ENCODE measurements around the gene NINJ2.
A peak's percentile ranks its signal among the peaks of the same experiment; 100 is the strongest.

NINJ2 gene

DNA sequence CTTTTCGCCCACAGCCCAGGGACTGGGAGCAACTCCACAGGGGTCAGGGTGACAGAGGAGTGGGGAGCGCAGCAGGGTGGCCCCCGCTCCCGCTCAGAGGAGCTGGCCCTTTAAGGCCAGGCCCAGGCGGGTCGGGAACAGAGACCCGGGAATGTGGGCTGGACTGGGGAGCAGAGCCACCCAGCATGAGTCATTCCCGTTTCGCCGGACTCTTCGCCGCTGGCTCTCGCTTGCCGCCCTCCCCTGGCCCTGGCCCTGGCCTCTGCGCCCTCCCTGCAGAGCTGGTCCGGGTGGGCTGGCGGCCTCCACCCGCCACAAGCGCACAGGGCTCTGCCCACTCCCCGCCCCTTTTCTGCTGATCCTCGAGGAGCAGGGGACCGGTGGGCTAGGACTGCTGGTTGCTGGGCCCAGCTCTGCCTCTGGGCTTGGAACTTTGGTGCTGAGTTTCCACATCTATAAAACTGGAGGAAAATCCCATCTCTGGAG is 92.8 kb downstream of the NINJ2 start:
- no peak for DNase-seq (ENCODE audit: low read depth in 2 of 2)

DNA sequence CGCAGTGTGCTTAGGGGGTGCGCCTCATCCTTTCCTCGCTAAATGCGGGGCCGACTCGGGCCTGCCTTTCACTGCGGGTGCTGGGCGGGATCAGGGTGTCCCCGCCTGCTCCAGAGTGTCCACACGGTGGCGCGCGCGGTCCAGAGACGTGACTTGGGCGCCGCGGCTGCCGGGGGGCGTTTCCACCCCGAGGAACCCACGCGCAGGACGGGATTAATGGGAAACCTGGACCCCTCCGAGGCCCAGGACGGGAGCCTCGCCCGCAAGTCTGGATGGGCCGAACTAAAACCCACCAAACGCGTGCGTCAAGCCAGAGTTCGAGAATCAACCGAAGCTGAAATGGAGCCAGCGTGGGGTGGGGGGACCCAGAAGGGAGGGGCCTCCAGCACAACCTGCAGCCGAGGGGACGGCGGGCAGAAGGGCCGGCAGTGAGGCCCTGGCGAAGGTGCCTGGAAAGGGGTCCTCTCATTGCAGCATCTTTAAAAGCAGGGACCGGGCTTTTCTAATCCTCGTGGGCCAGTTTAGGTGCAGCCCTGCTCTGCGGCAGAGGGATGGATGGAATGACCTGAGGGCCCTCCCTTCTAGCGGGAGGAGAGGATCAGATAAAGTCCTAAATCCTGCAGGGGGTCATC is 93.3 kb downstream of the NINJ2 start:
- peak; percentile 66 to 78 for DNase-seq (ENCODE audit: low read depth in 2 of 2)

DNA sequence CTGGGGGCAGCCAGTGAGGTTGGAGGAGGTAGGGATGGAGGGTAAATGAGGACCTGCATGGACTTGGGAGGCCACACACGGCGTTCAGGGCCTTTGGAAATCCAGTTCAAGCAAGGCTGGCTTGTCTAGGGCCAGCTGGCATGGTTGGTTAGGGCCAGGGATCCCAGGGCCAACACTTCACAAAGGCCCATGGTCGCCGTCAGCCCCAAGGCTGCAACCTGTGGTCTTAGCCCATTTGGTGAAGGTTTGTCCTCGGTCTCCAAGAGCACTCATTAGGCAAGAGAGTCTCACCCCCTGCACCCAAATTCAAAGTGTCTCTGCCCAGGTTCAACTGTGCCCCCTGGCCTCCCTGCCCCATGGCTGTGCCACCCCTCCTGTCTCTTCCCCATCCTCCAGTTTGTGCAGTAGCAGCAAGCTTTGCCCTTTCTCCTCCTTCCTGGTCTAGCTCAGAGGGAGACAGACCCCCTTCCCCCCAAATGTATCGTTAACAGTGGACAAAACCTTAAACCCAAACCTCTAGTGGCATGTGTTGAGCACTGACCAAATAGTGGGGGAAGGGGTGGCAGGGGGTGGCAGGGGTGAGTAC is 94.1 kb downstream of the NINJ2 start:
- DNase-seq (ENCODE audit: low read depth in 2 of 2), result no peak

DNA sequence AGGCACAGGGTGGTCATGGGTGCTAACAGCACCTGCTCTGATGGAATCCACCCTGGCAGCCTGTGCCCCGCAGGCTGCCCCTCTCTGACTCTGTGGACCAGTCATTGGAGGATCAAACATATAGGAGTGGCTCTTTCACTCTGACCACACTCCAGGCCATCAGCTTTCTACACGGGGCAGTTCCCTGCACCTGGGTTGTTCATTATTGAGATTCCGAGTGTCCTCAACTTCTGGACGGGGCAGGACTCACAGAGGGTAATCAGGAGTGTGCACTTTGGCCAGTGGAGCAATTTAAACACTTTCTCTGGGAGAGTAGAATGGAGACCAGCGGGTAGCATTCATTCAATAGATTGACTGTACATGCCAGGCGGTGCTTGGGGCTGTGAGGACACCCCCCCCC is 94.8 kb downstream of the NINJ2 start:
- no peak for DNase-seq (ENCODE audit: low read depth in 2 of 2)

DNA sequence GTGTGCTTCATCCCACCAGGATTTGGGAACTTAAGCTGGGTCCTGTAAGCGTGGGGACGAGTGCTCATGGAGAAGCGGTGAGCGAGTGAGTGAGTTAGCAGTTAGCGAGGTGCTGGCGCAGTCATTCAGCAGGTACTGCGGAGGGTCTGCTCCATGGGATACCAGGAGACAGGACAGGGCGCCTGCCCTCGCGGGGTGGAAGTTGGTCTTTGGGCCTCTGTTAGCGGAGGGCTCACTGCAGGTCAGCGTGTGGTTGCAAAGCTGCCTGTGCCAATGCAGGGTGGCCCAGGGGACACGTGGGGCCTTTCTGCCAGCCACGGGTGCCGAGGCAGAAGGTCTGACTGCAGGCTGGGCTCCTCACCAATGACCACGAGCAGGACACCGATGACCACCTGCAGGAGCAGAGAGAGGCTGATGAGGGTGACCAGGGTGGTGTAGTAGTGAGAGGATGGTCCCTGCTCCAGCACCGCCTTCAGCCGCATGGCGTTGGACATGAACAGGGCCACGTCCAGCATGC is 97.6 kb downstream of the NINJ2 start:
- no peak for DNase-seq (ENCODE audit: low read depth in 2 of 2)

DNA sequence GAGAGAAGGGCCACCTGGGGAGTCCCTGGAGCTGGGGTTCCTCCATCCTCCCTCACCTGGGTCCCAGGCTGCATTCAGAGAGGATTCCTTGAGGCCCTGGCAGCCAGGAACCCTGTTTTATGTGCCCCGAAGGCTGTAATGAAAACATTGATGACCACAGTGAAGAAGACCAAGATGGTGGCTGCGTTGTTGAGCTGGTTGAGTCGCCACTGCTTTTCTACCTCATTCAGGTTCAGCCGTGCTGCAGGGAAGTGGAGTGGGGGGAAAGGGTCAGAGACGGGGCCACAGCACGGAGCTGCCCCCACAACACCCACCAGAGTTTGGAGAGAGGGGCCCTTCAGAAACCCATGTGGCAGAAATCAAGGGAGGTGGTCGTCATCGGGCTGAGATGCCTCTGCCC is 98.1 kb downstream of the NINJ2 start:
- no peak for DNase-seq (ENCODE audit: low read depth in 2 of 2)

DNA sequence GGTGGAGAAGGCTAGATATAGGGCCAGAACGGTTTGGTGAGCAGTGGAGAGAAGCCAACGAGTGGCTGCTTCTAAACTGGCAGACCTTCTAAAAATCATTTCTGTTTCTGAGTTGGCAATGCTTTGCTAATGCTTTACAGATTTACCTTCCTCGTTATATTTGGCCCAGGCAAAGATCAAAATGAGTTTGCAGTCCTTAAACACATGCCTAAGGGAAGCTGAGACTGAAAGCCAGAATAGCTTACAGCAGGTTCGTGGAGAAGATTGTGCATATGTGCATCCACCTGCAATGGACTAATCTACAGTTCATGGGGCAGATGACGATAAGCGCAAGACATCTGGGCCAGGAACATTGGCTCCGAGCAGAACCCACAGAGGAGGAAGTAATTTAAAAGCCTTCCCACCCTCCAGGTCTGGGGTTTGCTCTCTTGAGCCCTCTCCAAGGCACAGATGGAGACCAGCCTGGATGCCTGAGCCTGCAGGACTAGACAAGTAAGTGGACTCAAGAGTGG is 99.4 kb downstream of the NINJ2 start:
- DNase-seq (ENCODE audit: low read depth in 2 of 2), result no peak

DNA sequence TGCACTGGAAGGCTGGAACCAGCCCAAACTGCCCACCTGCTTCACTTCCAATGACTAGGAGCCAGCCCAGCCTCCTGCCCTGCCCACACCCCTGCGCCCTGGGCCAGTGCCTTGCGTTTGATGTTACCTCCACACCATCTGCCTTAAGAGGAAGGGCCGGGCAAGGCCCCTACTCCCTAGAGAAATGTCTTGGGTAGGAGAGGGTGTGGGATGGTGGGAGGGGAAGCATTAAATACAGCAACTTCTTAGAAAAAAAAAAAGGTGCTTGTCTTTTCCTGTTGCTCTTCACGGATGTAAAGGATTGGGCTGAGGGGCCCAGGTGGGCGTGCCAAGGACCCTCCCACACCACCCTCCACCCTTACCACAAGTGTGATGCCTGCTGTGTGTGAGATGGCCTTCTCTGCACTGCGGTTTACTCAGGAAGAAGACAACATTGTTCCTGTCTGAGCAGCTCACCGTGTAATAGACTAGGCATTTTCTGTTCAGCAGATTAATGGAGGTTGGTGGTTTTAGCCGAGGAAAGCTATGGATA is 99.9 kb downstream of the NINJ2 start:
- DNase-seq (ENCODE audit: low read depth in 2 of 2), result peak; percentile 42 to 59

DNA sequence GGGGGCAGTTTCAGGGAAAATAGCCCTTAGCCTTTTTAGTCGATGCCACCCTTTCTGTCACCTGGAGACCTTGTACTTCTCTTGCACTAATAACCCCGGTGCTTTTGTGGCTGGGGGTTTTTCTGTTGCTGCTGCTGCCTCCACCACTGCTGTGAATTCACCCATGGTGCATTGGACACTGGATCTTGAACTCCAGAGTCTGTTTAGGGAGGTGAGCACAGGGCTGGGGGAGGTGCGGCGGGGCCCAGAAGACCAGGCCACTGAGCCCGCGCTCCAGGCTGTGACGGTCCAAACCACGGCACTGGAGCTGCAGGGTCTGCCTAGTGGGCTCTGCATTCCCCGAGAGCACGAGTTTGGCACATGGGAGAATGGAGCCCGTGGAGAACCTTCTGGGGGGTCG is 100.6 kb downstream of the NINJ2 start:
- no peak for DNase-seq (ENCODE audit: low read depth in 2 of 2)

DNA sequence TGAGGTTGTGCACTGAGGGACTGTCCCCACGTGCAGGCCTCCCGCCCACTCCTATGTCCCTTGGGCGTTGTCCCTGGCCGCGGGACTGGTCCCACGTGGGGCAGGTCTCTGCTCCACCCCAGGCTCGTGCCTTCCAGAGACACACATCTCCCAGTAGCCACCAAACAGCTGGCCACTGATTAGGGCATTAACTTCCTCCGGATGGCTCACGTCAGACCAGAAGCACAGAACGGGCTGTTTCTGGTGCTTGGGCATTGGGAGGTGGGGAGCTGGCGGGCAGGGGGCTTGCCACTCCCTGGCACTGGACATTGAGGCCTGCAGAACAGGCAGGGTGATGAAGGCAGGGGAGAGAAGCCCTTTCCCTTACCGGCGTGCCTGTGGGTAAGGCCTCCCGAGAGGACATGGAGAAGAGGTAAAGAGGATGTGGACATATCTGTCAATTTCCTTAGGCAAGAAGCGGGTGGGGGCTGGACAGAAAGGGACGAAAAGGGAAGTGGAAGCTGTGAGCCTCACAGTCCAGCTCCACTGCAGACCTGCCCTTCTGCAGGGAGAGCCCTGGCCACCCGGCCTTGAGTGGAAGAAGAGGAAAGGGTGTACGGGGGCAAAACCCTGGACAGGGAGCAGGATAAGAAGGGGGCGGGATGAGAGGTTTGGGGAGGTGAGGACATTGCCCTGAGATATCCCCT is 101.2 kb downstream of the NINJ2 start:
- no peak for DNase-seq (ENCODE audit: low read depth in 2 of 2)

DNA sequence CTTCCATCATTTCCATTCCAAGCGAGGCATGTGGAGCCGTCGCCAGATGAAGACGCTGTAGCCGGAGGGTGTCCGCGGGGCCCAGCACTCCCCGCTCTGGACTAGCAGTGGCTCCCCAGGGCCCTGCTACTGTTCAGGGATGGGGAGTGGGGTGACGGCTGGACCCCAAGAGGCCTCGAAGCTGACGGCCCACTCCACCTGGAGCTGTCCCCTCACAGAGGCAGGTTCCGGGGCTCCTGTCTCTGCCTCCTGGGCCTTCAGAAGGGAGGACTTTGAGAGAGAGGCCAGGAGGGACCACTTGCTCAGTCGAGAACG is 101.9 kb downstream of the NINJ2 start:
- DNase-seq (ENCODE audit: low read depth in 2 of 2), result no peak

DNA sequence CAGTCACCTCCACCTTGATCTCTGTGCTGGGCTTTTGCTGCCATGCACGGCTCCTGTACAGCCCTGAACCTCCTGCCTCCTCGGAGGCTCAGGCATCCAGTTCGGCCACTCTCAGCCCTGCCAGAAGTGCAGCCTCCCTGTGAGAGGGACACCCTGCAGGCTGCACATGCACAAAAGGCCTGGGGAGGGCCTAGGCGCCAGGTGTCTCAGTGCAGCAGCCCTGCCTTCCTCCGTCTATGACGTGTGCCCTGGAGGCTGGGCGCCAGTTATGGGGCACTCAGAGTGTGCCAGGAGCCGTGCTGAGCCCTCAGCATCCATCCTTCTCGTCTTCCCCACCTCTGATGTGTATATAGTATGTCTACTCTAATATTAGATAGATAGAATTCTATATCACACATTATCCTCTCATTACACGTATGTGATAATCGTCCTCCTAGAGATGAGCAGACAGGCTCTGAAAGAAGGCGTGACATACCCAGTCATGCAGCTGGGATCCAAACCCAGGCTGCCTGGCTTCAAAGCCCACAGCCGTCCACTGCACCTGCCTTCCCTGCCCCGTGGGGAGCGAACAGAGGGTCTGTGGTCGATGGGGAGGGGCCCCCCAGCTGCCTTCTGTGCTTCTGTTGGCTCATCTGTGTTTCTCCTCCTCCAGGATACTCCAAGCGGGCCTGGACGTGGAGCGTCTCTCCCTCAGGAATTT is 102.4 kb downstream of the NINJ2 start:
- no peak for DNase-seq (ENCODE audit: low read depth in 2 of 2)

DNA sequence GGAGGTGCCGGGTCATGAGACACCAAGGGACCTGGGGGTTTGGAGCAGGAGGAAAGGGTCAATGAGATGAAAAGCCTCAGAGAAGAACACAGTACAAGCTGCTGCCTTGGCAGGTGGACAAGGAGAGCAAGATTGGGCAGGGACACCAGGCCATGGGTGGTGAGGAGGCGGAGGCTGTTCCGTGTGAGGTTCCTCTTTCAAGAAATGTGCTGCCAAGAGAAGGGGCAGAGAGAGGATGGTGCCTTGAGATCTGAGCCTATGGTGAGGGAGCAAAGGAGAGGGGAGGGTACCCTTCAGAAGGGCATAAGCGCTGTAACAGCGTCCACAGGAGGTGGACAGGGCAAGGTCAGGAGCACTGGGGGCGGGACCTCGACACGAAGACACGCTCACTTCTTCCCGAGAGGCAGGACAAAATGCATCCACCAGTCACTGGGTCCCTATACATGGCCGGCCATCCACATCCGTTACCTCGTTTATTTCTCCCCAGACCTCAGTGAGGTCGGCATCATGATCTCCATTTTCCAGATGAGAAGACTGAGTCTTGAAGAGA is 103.3 kb downstream of the NINJ2 start:
- DNase-seq (ENCODE audit: low read depth in 2 of 2), result no peak

DNA sequence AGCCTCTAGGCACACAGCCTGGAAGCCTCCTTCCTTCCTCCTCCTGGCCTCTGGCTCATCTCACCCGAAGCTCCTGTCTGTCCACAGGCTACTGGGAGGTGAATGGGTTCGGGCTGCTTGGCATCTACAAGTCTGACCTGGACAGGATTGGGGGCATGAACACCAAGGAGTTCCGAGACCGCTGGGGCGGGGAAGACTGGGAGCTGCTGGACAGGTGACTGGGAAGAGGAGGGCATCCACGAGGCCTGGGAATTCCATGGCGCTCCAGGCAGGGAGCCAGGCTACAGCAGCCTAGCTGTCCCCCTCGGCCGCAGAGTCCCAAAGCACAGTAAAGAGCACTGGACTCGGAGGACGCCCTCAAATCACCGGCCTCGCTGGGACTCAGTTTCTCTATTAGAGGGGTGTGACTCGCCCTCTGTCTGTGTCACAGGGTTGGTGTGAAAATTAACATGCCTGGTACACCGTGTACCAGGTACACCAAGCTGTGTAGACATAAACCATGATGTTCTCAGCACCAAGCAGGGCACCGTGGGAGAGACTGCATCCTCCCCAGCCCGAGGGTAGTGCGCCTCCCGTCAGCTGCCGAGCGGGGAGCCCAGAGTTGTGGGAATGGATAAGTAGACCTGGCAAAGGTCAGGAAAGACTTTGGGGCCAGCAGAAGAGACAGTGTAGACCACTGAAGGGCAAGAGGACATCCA is 103.9 kb downstream of the NINJ2 start:
- no peak for DNase-seq (ENCODE audit: low read depth in 2 of 2)

DNA sequence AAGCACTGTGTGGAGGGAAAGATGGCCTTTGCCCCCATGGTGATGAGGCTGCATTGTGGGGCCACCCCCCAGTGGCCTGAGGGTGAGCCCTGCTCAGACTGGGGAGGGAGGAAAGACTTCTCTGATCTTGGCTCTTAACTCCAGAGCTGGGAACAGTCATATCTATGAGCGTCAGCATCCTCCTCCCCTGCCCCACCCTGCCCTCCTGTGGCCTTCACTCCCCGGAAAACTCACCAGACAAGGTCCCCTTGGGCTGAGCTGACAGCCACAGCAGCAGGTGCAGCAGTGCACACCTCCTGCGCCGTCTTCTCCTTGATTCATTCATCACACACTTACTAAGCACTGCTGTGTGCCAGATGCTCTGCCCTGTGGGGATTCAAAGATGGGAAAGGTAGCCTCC is 104.7 kb downstream of the NINJ2 start:
- DNase-seq (ENCODE audit: low read depth in 2 of 2), result no peak

DNA sequence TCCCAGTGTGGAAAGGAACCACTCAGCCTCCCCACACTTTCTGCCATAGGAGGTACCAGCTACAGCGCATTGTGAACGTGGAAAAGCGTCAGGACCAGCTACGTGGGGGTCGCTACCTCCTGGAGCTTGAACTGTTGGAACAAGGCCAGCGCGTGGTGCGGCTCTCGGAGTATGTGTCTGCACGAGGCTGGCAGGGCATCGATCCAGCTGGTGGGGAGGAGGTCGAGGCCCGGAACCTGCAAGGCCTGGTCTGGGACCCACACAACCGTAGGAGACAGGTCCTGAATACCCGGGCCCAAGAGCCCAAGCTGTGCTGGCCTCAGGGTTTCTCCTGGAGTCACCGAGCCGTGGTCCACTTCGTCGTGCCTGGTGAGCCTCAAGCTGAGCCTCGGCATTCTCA is 106.7 kb downstream of the NINJ2 start:
- DNase-seq (ENCODE audit: low read depth in 2 of 2), result no peak

DNA sequence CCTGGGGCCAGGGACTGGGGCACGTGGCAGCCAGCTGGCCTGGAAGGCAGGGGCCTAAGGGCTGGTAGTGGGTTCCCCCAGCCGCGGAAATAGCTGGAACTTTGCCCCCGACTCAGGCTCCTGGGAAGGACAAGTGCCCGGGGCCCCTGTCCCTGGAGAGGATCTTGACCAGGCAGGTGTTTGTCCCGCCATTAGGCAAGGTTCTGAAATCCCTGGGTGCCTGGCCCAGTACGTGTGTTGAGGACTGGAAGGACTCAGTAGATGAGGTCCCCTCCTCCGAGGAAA is 109.3 kb downstream of the NINJ2 start:
- no peak for DNase-seq (ENCODE audit: low read depth in 2 of 2)

DNA sequence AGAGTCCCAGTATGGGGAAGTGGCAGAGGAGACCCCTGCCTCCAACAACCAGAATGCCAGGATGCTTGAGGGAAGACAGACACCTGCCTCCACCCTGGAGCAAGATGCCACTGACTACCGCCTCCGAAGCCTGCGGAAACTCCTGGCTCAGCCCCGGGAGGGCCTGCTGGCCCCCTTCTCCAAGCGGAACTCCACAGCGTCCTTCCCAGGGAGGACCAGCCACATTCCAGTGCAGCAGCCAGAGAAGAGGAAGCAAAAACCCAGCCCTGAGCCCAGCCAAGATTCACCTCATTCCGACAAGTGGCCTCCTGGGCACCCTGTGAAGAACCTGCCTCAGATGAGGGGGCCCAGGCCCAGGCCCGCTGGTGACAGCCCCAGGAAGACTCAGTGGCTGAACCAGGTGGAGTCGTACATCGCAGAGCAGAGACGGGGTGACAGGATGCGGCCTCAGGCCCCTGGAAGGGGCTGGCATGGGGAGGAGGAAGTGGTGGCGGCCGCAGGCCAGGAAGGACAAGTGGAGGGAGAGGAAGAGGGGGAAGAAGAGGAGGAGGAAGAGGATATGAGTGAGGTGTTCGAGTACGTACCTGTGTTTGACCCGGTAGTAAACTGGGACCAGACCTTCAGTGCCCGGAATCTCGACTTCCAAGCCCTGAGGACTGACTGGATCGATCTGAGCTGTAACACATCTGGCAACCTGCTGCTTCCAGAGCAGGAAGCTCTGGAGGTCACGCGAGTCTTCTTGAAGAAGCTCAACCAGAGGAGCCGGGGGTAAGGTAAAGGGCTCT is 109.8 kb downstream of the NINJ2 start:
- DNase-seq (ENCODE audit: low read depth in 2 of 2), result peak in 1 of 2 donors; percentile 31

DNA sequence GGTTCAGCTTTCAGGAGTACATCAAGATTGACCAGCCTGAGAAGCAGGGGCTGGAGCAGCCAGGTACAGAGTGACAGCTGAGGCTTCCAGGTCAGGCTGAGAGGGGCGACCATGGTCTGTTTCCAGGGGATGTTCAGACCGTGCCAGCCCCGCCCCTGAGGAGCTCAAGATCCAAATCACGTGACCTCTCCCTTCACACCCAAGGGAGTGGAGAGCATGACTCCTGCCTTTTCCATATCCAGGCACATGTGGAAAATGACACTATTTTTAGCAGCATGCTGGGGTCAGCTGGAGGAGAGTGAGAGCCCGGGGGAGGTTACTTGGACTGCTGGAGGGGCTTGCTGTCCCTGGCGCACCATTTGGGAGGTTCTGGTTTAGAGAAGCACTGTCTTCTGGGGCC is 110.8 kb downstream of the NINJ2 start:
- DNase-seq (ENCODE audit: low read depth in 2 of 2), result no peak

DNA sequence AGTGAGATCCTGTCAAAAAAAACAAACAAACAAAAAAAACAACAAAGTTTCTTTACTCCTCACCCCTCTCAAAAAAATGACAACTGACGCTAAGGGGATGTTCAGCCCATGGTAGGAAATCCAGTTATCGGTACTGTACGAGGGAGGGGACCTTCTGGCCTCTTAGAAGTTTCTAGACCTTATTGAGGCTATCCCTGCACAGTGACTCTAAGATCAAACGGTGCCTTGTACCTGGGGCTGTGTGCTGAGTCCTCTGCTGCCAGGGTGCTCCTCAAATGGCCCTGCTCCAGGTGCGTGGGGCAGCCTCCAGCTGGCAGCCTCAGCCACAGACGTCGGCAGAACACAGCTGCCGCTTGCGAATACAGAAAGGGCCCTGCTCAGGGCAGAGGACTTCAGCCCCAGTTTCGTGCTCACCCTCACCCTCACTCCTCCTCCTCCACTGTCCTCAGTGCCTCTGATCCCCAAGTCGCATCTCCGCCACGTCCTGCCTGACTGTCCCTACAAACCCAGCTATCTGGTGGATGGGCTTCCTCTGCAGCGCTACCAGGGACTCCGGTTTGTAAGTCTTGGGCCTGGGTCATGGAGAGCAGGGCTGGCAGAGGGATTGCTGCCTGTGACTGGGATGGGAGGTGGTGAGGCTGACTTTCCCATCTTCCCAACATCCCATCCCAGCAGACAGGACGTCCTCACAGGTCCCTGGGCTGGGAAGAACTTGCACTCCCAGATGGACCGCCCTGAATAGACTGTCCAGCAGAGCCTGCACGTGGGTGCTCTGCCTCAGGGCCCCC is 112.6 kb downstream of the NINJ2 start:
- no peak for DNase-seq (ENCODE audit: low read depth in 2 of 2)

All from stimulated activated CD8-positive, alpha-beta memory T cell treated with anti-CD3 and anti-CD28 coated beads, Interleukin-7, amount 100 ng/mL, for 4 hours (primary cell).